LNCAP (cell line): ENCODE measurements around the gene BCR.

Experiments
- CTCF ChIP-seq: fragments of 450-650 bp; IDR thresholded peaks from 2 replicates; pipeline ENCODE4 v1.5.1; 2017; ENCODE audit warnings: mild to moderate bottlenecking

The BCR gene

DNA sequence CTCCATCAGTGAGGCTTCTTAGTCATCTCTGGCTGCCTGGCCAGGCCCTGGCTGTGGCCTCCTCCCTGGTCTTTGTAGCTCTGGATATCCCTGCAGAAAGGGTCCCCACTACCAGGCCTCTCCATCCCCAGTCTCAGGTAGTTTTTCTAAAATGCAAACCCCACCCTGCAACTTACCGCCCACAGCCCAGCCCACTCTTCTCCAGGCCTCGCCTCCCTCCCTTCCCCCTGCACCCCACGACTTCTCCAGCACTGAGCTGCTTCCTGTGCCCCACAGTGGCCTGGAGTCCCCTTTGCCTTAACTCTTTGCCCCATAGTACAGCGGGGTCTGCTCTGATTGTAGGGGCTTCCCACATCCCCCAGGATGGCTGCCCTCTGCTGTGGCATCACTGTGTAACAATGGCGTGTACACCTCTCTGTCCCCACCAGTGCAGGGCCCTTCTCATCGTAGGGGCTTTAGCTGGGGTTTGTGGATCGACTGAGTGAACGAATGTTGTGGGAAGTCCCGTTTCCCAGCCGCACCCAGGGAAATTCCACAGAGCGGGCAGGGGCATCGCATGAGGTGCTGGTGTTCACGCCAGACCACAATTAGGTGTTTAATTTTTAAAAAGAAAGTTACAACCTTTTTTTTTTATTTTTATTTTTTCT, 111.6 kb downstream of the BCR start:
- no peak for TF ChIP-seq CTCF

- no peak for TF ChIP-seq CTCF
Observed at GRCh38 chr22:23292453-23293350, 112.4 kb downstream of the BCR start.

DNA sequence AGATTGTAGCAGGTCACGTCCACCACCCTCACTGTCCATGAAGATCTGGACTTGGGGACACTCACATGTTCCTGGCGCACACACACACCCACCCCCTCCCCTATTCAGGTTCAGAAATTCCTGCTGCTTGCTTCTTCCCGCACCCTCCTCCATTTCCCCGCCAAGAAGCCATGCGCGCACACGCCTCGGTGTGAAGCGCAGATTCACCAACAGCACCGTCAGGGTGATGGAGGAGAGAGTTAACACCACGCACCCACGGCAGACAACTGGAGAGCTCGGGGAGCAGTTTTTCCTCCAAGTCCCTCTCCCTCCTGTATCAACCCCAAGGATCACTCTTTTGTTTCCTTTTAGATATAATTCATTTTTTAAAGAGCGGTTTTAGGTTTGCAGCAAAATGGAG, 113.4 kb downstream of the BCR start:
- TF ChIP-seq CTCF = no peak

GRCh38 chr22:23294221-23294620, 113.9 kb downstream of the BCR start:
- no peak for TF ChIP-seq CTCF

DNA sequence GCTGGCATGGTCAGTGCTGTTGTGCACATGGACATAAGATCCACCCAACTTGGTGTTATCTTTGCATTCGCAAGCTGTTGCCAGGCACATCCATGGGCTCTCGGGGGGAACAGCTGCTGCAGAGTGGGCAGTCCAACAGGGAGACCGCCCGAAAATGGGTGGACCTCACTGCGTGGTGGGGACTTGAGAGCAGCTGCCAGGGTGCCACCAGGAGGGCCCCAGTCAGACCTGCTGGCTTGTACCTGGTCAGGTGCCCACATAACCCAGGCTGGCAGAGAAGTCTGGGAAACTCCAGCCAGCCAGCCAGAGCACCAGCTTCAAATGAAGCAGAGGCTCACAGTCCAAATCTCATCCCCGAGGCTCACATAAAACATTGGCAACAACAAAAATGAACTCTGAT, 120.2 kb downstream of the BCR start:
- no peak for TF ChIP-seq CTCF

DNA sequence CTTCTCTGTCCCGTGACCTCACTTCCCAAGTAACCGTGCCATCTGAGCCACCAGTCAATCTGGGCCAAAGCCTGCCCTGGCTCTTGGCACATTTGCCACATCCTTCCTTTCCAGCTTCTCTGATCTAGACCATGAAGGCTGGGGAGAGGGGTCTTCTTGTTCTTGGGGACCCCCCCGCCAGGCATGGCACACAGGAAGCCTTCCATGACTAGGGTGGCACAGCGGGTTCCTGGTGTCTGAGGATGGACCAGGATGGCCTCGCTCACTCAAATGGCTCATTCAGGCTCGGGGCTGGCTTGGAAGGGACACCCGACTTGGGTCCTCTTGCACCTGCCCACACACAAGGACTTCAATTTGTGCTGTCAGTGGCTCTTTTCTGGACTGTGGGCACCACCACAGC, 121.3 kb downstream of the BCR start:
- TF ChIP-seq CTCF = no peak

GRCh38 chr22:23302171-23303002, 122.1 kb downstream of the BCR start:
- TF ChIP-seq CTCF = no peak
